HG03565 (cell line): Measurements from ENCODE around the gene ASB10.

ENCODE experiments used
- ATAC-seq: cut with Tn5 transposase; IDR thresholded peaks from one replicate; pipeline ENCODE4 v1.9.1; 2021; ENCODE audit warnings: mild to moderate bottlenecking, moderate library complexity; ENCODE audit not compliant: unreplicated experiment

ASB10 gene

GRCh38 chr7:151210087-151210854 lies 23.2 kb upstream of the ASB10 start, which contains the start of gene H2BK1:
Gene H2BK1 (minus strand): TSS chr7:151210488. CDS start chr7:151210318, 170 bp downstream.
- ATAC-seq: no peak

DNA sequence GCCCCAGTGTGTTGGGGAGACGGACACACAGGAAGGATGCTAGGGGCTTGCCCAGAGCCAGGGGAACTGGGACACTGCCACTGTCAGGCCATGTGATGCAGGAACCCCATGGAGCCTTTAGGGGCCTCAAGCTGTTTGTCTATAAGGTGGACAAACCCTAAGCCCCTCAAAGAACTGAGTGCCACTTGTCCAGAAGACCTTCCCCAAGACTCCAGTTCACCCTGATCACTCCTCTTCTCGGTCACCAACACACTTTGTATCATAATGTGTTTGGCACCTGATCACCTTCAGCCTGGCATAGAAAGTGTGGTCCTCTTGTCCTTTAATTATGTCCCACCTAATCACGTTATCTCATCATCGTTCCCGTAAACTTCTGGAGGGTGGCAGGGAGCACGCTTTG lies 22.5 kb upstream of the ASB10 start:
- no peak for ATAC-seq

DNA sequence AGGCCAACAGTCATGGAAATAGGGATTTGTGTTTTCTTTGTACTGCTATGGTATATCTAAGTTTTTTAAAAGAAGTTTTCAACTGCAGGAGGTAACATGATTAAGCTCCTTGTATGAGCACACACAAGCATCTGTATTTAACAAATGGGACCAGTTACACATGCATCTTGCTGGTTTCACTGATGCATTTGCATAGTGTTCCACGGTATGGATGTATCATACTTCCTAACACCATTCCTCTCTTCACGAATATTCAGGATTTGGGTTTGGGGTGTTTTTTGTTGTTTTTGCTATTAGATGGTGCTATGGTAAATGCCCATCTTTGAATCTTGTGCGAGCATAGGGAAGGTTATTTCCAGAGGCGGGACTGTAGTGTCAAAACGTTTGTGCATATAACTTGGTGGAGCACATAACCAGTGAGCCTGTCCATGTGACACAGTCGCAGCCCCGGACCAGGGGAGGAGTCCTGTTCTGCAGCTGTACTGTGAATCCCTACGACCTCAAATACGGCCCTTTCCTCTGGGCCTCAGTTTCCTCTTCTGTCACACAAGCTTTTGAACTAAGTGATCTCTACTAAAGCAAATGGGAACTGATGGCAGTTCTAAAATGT lies 21.3 kb upstream of the ASB10 start:
- ATAC-seq: no peak

GRCh38 chr7:151207804-151208203 lies 20.8 kb upstream of the ASB10 start:
- no peak for ATAC-seq

DNA sequence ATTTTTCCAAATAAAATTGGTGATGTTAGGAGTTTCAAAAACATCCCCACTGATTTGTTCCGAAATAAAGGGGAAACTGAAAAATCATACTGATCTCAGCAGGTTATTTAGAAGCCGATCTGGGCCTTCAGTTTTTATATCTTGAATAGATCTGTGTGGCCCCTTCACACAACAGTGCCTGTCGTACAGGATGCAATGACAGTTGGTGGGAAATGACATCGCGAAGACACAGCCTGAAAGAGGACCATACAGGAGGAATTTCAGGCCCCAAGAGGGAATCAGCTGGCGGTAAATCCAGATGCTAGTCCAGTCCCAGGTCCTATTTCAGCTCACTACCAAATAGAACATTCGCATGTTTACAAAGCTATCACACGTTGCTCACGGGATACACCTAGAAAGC lies 20.3 kb upstream of the ASB10 start:
- no peak for ATAC-seq

DNA sequence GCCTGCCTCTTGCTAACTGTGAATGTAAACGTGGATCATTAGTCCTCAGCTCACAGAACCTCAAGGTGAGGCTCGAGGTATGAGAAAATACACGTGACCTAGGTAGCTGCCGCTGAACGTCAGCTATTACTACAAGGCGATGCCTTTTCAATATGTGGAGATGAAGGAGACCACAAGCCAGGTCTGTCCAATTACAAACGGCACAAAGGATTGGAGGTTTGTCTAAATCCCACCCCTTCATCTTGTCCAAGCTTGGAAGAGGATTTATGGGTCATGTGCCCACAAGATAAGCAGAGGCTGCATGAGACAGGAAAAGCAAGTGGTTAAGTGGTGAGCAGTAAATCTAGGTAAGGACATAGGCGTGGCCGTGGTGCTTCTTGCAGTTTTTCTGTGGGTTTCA lies 19.9 kb upstream of the ASB10 start:
- no peak for ATAC-seq

GRCh38 chr7:151205730-151206129 lies 18.7 kb upstream of the ASB10 start:
- ATAC-seq: no peak

DNA sequence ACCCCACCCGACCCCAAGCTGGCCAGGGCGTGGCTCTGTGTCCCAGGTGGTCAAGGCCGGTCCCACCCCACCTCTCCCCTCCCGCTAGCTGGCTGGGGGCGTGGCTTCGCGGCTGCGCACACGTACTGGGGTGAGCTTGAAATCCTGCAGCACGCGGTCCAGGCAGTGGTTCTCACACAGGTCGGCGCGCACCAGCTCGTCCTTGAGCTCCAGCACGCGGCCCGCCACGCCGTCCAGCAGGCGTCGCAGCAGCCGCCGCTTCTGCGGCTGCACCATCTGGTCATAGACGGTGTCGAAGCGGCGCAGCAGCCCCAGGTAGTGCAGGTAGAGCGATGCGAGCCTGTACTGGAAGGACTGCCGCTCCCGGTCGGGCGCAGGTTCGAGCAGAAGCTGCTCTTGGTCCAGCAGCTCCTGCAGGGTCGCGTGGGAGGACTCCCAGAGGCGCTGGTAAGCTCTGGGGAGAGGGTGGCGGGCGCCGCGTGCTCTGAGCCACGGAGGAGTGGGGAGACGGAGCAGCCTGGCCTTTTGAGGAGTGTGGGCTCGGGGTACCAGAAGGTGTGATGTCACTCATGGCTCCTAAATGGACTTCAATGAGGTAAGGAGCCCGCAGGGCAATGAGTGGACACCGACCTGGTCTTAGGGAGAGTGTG lies 17.5 kb upstream of the ASB10 start:
- no peak for ATAC-seq

GRCh38 chr7:151202836-151203235 lies 15.8 kb upstream of the ASB10 start:
- no peak for ATAC-seq

DNA sequence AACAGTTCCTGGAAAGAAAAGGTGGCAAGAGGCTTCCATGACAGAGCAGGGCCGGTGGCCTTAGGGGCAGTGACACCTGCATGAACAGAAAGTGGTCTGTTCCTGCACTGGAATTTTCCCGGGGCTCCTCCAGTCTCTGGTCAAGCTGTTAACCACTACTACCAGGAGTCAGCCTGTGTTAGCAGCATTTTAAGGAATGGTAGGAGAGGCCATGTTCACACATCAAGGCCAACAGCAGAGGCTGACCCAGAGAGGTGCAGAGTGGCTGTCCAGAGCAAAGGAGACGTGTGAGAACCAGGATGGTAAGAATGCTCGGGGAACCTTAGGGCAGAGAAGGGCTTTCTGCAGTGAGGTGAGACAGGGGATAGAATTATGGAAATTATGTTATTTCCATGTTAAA lies 14.7 kb upstream of the ASB10 start:
- no peak for ATAC-seq

GRCh38 chr7:151201344-151201743 lies 14.3 kb upstream of the ASB10 start:
- no peak for ATAC-seq

DNA sequence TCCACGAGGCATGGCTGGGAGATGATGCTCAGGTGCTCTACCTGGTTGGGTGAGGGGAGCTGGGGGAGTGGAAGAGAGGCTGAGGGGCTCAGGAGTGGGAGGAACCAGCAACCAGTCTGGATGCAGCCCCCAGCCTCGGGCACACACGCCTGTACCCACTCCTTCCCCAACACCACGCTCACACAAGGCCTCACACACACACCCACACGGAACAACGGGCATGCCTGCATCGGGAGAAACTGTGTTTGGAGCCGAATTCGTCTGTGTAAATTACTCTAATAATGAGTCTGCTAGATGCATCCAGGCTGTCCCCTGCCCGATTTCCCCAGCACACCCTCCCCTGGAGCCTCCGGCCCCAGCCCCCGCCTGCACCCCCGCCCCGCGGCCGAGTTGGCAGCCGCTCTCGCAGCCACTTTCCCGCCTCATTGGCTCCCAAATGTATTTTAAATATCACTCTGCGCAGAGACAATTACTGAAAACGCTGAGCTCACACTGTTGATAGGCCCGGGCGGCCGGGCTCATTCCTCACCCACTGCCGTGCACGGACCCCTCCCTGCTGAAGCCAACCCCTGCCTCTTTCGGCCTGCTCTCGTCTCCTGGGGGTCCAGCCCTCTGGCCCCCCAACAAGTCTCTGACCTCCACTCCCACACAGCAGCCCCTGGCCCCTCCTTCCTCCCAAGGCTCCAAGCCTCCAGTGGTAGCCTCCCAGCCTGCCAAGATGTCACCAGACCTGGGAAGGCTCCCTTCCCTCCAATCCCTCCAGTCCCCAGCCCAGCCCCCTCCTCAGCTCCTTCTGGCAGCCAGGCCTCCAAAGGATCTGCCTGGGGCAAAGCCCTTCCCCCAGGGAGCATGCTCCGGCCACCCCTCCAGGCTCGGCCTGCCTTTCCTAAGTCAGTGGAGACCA lies 12.1 kb upstream of the ASB10 start:
- ATAC-seq: no peak

DNA sequence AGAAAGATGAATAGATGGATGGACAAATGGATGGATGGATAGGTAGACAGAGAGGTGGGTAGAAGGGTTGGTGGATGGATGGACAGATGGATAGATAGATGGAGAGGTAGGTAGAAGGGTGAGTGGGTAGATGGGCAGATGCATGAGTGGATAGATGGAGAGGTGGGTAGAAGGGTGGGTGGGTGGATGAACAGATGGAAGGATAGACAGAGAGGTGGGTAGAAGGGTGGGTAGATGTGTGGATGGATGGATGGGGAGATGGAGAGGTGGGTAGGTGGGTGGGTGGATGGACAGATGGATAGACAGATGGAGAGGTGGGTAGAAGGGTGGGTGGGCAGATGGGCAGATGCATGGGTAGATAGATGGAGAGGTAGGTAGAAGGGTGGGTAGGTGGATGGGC lies 10.9 kb upstream of the ASB10 start:
- ATAC-seq: no peak

- ATAC-seq: no peak
These were observed 8.8 kb upstream of the ASB10 start for GRCh38 chr7:151195616-151196450.

GRCh38 chr7:151194188-151194587 lies 7.1 kb upstream of the ASB10 start:
- no peak for ATAC-seq

GRCh38 chr7:151193203-151193978 lies 6.3 kb upstream of the ASB10 start:
- no peak for ATAC-seq

GRCh38 chr7:151192002-151192539 lies 5.0 kb upstream of the ASB10 start:
- ATAC-seq: no peak

- ATAC-seq: no peak
These were observed 4.5 kb upstream of the ASB10 start for GRCh38 chr7:151191544-151191943.

- no peak for ATAC-seq
These were observed 2.0 kb upstream of the ASB10 start for GRCh38 chr7:151189038-151189437.
